Mesendoderm (in vitro differentiated cells): ENCODE data around the gene NUF2.
"Not testable (repeated sequence)": the region's sequence is repeated elsewhere in the genome, so short reads cannot be mapped to it uniquely, and the experiment has no call there.

Source experiments
- DNase-seq: peaks from one replicate; pipeline ENCODE4 v3.0.0; 2013
- H2AK5ac ChIP-seq: 2 replicates; pipeline ENCODE4 v1.6.1; 2013; ENCODE audit warnings: low read length, inconsistent platforms
- H2BK120ac ChIP-seq: 2 replicates; pipeline ENCODE4 v1.6.1; 2013; ENCODE audit warnings: low read depth, mild to moderate bottlenecking, low read length, moderate library complexity, mixed read lengths
- H2BK15ac ChIP-seq: replicated peaks from 2 replicates; pipeline ENCODE4 v1.6.1; 2013; ENCODE audit warnings: low read depth, mild to moderate bottlenecking, moderate library complexity
- H2BK5ac ChIP-seq: 2 replicates; pipeline ENCODE4 v1.6.1; 2013; ENCODE audit warnings: low read length, inconsistent platforms
- H3K18ac ChIP-seq: 2 replicates; pipeline ENCODE4 v1.6.1; 2013; ENCODE audit warnings: mild to moderate bottlenecking, low read length, mixed read lengths
- H3K23ac ChIP-seq: one replicate; pipeline ENCODE4 v1.6.1; 2013; ENCODE audit warnings: low read length
- H3K27ac ChIP-seq: 2 replicates; pipeline ENCODE4 v1.5.1; 2013; ENCODE audit warnings: low read depth, mild to moderate bottlenecking, inconsistent platforms, low read length, moderate library complexity
- H3K27me3 ChIP-seq: 2 replicates; pipeline ENCODE4 v1.6.1; 2013; ENCODE audit warnings: low read length, control low read depth, mild to moderate bottlenecking, inconsistent platforms; ENCODE audit not compliant: insufficient read depth, poor library complexity
- H3K36me3 ChIP-seq: 2 replicates; pipeline ENCODE4 v1.6.1; 2013; ENCODE audit warnings: low read length, inconsistent platforms; ENCODE audit not compliant: control insufficient read depth, insufficient read depth
- H3K4ac ChIP-seq: one replicate; pipeline ENCODE4 v1.6.1; 2013; ENCODE audit warnings: low read depth, mild to moderate bottlenecking, low read length, moderate library complexity
- H3K4me1 ChIP-seq: 2 replicates; pipeline ENCODE4 v1.6.1; 2013; ENCODE audit warnings: low read depth, low read length, inconsistent platforms; ENCODE audit not compliant: control insufficient read depth
- H3K4me2 ChIP-seq: 2 replicates; pipeline ENCODE4 v1.6.1; 2013; ENCODE audit warnings: low read length
- H3K4me3 ChIP-seq: 2 replicates; pipeline ENCODE4 v1.5.1; 2013; ENCODE audit warnings: mild to moderate bottlenecking, low read length
- H3K56ac ChIP-seq: one replicate; pipeline ENCODE4 v1.6.1; 2013; ENCODE audit warnings: low read length
- H3K79me1 ChIP-seq: 2 replicates; pipeline ENCODE4 v1.6.1; 2013; ENCODE audit warnings: low read length, inconsistent platforms
- H3K79me2 ChIP-seq: 2 replicates; pipeline ENCODE4 v1.6.1; 2013; ENCODE audit warnings: mild to moderate bottlenecking, low read length; ENCODE audit not compliant: control insufficient read depth, insufficient read depth
- H3K9ac ChIP-seq: 2 replicates; pipeline ENCODE4 v1.6.1; 2013; ENCODE audit warnings: low read length, inconsistent platforms
- H4K5ac ChIP-seq: one replicate; pipeline ENCODE4 v1.6.1; 2013; ENCODE audit warnings: low read length
- H4K8ac ChIP-seq: one replicate; pipeline ENCODE4 v1.6.1; 2013; ENCODE audit warnings: low read depth, mild to moderate bottlenecking, control low read depth, low read length, moderate library complexity
- WGBS: extraction: QIAGEN DNeasy Blood & Tissue Kit; methylation state at CpG from one replicate; pipeline ENCODE4 v1.1.7; 2013; ENCODE audit warnings: low lambda C conversion rate, missing lambda C conversion rate; ENCODE audit not compliant: insufficient coverage; ENCODE audit errors: extremely low coverage; 5-methylcytosine and 5-hydroxymethylcytosine counted together

The NUF2 gene

DNA sequence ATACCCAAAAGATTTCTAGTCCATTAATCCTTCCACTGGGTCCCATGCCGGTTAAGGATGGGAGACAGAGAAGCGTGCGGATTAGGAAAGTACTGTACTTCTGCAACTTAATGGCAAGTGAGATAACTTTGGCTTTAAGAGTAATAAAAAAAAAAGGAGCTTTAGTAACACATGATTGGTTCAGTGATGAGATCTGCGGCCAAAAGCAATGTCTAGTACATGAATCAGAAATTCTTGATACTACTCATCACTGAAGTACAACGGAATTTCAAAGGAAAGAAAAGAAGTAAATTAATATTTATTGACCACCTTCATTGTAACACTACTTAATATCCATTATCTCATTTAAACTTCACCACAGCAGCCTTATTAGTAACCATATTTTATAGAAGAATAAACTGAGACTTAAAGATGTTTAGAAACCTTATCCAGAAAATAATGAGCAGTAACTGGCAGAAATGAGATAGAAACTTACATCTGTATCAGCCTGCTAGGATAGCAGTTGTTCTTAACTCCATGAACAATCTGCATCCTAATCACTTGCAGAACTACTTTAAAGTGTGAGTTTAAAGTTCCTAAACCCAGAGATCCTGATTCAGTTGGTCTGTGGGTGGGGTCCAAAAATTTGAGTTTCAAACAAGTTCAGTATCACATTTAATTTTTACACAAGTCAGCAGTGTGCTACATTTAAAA, 14.1 kb upstream of the NUF2 start:
- no peak overlapping the region for H2BK120ac ChIP-seq
- no peaks in the 10 kb centered on the region for H3K27me3 ChIP-seq
- no peak overlapping the region for H3K9ac ChIP-seq
- WGBS: no CpG with 5 or more reads among the region's 5 CpGs
- no peak overlapping the region for H3K4ac ChIP-seq
- H2BK15ac ChIP-seq: no peak overlapping the region
- H3K36me3 ChIP-seq: no peaks in the 10 kb centered on the region
- H3K23ac ChIP-seq: no peak overlapping the region
- no peak overlapping the region for H2AK5ac ChIP-seq
- no peak for DNase-seq
- H3K56ac ChIP-seq: no peak overlapping the region
- H3K27ac ChIP-seq: no peak overlapping the region
- H4K5ac ChIP-seq: no peak overlapping the region
- no peaks in the 10 kb centered on the region for H3K79me2 ChIP-seq
- H3K18ac ChIP-seq: no peak overlapping the region
- no peak overlapping the region for H2BK5ac ChIP-seq
- no peak overlapping the region for H3K4me3 ChIP-seq
- no peaks in the 10 kb centered on the region for H3K4me1 ChIP-seq
- H3K79me1 ChIP-seq: no peaks in the 10 kb centered on the region
- H3K4me2 ChIP-seq: no peak overlapping the region
- no peak overlapping the region for H4K8ac ChIP-seq

DNA sequence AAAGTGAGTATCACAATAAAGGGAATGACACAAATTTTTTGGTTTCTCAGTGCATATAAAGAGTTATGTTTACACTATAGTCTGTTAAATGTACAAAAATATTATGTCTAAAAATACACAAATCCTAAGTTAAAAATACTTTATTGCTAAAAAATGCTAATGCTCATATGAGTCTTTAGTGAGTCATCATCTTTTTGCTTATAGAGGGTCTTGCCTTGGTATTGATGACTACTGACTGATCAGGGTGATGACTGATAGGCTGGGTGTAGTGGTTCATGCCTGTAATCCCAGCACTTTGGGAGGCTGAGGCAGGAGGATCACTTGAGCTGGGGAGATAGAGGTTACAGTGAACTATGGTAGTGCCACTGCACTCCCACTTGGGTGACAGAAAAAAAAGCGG, 12.9 kb upstream of the NUF2 start:
- Histone ChIP-seq H3K36me3 (no peaks in the 10 kb centered on the region), H3K23ac (no peak overlapping the region), H3K18ac (no peak overlapping the region), H2BK15ac (no peak overlapping the region), H2BK5ac (no peak overlapping the region), H3K56ac (no peak overlapping the region), H3K4me1 (no peaks in the 10 kb centered on the region), H2BK120ac (no peak overlapping the region), H3K27me3 (no peaks in the 10 kb centered on the region), H2AK5ac (no peak overlapping the region), H3K4me3 (no peak overlapping the region), H3K79me1 (no peaks in the 10 kb centered on the region), H3K27ac (no peak overlapping the region), H4K5ac (no peak overlapping the region), H4K8ac (no peak overlapping the region), H3K4ac (no peak overlapping the region), H3K4me2 (no peak overlapping the region), H3K9ac (no peak overlapping the region), H3K79me2 (no peaks in the 10 kb centered on the region)
- DNase-seq: no peak
- no CpG with 5 or more reads among the region's 1 CpG for WGBS

DNA sequence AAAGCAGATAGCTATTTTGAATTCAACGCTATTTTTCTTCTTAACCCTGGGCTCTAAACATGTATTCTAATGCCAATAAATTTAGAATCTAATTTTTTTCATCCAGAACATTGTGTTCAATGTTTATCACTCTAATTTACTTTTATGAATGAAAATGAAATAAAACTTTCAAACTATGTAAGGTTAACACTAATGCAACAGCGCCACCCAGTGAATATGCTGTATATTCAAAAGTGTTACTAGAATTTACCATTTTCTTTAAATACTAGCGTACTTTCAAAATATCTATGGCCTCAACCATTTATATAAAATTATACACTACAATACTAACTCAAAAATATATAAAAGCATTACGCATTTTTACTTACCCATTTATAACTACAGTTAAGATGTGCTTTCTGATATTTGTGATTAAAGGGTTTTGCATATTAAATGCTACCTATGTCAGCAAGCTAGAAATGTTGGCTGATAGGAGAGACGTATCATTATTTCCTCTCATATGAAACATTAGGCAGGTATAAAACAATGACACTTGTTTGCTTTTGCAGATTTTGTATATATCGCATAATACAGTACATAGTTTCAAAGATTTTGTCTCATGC, 5.9 kb upstream of the NUF2 start:
- Histone ChIP-seq H3K56ac (no peak overlapping the region), H2BK5ac (no peak overlapping the region), H4K8ac (no peak overlapping the region), H2AK5ac (no peak overlapping the region), H3K36me3 (no peaks in the 10 kb centered on the region), H3K9ac (no peak overlapping the region), H3K4me2 (no peak overlapping the region), H4K5ac (no peak overlapping the region), H3K79me2 (peaks cover 2% of the 10 kb centered on the region), H3K4me3 (no peak overlapping the region), H2BK120ac (no peak overlapping the region), H3K4me1 (no peaks in the 10 kb centered on the region), H2BK15ac (no peak overlapping the region), H3K23ac (no peak overlapping the region), H3K4ac (no peak overlapping the region), H3K27me3 (no peaks in the 10 kb centered on the region), H3K18ac (no peak overlapping the region), H3K27ac (no peak overlapping the region), H3K79me1 (peaks cover 2% of the 10 kb centered on the region)
- DNase-seq: peak; percentile 22
- WGBS: 100% methylated on average over 2 of the region's 6 CpGs

DNA sequence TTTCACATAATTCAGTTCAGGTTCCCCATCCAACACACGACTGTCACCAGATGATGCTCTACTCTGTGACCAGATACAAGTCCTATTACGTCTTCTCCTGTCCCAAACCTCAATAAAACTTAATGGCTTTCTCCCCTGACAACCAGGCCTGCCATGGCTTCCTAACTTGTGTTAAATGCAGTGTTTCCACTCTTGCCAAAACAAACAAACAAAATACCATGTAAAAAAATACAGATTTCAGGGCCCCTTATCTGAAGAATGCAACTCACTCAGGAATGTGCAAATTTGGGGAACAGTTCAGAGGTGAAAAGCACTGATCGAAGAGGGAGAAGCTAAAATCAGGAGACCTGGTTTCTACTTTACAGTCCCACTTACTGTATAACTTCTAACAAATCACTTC, 863 bp upstream of the NUF2 start:
- WGBS: no CpG with 5 or more reads among the region's 3 CpGs
- no peaks in the 10 kb centered on the region for H3K4me1 ChIP-seq
- H2AK5ac ChIP-seq: no peak overlapping the region
- peaks cover 7% of the 10 kb centered on the region for H3K79me2 ChIP-seq
- peak overlapping the region; percentile 95 for H3K9ac ChIP-seq
- no peaks in the 10 kb centered on the region for H3K27me3 ChIP-seq
- H3K4me3 ChIP-seq: peak overlapping the region; percentile 99
- H3K27ac ChIP-seq: no peak overlapping the region
- H3K79me1 ChIP-seq: peaks cover 5% of the 10 kb centered on the region
- H4K8ac ChIP-seq: peak overlapping the region; percentile 78
- peak; percentile 85 for DNase-seq
- no peak overlapping the region for H4K5ac ChIP-seq
- no peak overlapping the region for H3K23ac ChIP-seq
- H2BK5ac ChIP-seq: no peak overlapping the region
- H3K18ac ChIP-seq: no peak overlapping the region
- H2BK120ac ChIP-seq: no peak overlapping the region
- H3K36me3 ChIP-seq: no peaks in the 10 kb centered on the region
- no peak overlapping the region for H3K4ac ChIP-seq
- no peak overlapping the region for H2BK15ac ChIP-seq
- peak overlapping the region; percentile 99 for H3K56ac ChIP-seq
- H3K4me2 ChIP-seq: peak overlapping the region; percentile 64

DNA sequence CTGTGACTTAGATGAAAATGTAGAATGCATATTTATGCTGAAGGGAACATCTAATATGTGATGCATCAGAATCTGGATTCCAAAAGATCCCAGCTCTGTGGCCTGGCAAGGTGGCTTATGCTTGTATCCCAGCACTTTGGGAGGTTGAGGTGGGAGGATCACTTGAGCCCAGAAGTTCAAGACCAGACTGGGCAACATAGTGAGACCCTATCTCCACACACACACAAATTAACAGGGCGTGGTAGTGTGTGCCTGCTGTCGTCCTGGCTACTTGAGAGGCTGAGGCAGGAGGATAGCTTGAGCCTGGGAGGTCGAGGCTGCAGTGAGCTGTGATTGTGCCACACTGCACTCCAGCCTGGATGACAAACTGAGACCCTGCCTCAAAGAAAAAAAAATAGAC, 1.6 kb downstream of the NUF2 start:
- not testable (repeated sequence) for H2AK5ac ChIP-seq, H4K5ac ChIP-seq, H3K4me3 ChIP-seq

DNA sequence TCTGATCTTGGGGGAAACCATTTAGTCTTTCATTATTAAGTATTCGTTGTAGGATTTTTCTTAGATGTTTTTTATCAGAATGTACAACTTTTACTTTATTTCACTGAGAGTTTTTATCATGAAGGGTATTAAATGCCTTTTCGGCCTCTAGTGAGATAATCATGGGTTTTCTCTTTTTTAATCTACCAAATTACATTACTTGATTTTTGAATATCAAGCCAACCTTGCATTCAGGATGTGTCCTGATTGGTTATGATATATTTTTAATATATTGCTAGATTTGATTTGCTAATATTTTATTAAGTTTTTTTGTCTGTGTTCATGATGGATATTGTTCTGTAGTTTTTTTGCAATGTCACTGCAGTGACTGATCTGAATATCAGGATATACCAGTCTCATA, 9.4 kb downstream of the NUF2 start:
- H3K9ac ChIP-seq: no peak overlapping the region
- H3K27ac ChIP-seq: no peak overlapping the region
- H2BK15ac ChIP-seq: no peak overlapping the region
- no peak overlapping the region for H3K4me3 ChIP-seq
- H3K18ac ChIP-seq: no peak overlapping the region
- no peak overlapping the region for H3K56ac ChIP-seq
- H3K23ac ChIP-seq: no peak overlapping the region
- no peaks in the 10 kb centered on the region for H3K36me3 ChIP-seq
- H4K5ac ChIP-seq: no peak overlapping the region
- H3K4me1 ChIP-seq: no peaks in the 10 kb centered on the region
- H3K27me3 ChIP-seq: no peaks in the 10 kb centered on the region
- no peak for DNase-seq
- no CpG with 5 or more reads among the region's 2 CpGs for WGBS
- H3K79me2 ChIP-seq: no peaks in the 10 kb centered on the region
- no peaks in the 10 kb centered on the region for H3K79me1 ChIP-seq
- H4K8ac ChIP-seq: no peak overlapping the region
- no peak overlapping the region for H3K4ac ChIP-seq
- no peak overlapping the region for H2BK120ac ChIP-seq
- H2BK5ac ChIP-seq: no peak overlapping the region
- no peak overlapping the region for H3K4me2 ChIP-seq
- no peak overlapping the region for H2AK5ac ChIP-seq

More for the DNA sequence above, 1.6 kb downstream of the NUF2 start:
- not testable (repeated sequence) for H3K4ac ChIP-seq, H3K79me1 ChIP-seq, H2BK5ac ChIP-seq, H3K4me2 ChIP-seq, H3K4me1 ChIP-seq, H3K23ac ChIP-seq, H3K27ac ChIP-seq, DNase-seq, H2BK15ac ChIP-seq, H4K8ac ChIP-seq, H3K9ac ChIP-seq, H3K36me3 ChIP-seq, H3K79me2 ChIP-seq, H3K56ac ChIP-seq, H2BK120ac ChIP-seq, H3K18ac ChIP-seq, H3K27me3 ChIP-seq
- no CpG with 5 or more reads among the region's 3 CpGs for WGBS
